ENCODE results near the gene SETD3. TPM values are rescaled to one million over a fixed set of nuclear protein-coding genes. Genes with fewer than 3 reads are reported as not detected.

The SETD3 gene
- total and polyA plus RNA-seq, 2 experiments from 2014 or later: 60.1 to 67.5 TPM

DNA sequence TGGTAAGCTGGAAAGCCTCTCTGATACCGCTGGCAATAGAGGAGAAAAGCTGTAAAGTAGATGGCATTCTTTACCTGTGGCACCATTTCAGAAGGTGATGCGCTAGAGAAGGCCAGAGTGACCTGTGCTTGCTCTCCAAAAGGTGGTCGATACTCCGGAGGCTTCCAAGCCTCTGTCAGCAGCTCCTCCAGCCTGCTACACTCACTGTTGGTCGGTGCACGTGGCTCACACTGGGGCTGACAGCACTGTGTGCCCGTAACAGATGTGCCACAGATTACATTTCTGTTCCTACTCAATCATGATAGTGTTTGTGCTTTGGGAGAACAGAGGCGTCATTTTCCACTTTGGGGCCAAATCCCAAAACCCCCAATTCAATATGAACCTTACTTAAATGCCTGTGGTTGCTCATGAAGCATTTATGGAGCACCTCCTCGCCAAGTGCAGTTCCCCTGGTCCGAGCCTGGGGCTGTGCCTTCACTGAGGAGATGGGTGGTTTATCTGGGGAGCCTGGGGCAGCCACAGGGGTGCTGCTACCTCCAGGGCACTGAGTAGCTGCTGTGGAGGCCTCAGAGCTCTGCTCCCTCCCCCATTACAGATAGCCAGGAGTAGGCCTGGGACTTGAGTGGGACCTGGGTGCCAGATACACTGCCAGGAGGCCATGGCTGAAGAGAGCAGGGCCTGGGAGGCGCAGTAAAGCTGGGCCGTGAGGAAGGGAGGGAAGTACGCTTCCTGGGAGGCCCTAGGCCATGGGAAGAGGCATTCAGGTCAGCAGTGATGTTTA lies 27.4 kb upstream of the SETD3 start:
- Histone ChIP-seq H3K36me3 (peaks cover 43% of the 10 kb centered on the region), H3K27ac (peak overlapping the region; percentile 36), H3K9me3 (ENCODE audit: low read depth) (no peaks in the 10 kb centered on the region), H3K4me1 (ENCODE audit: low read depth) (no peaks in the 10 kb centered on the region), H3K27me3 (no peaks in the 10 kb centered on the region), H3K4me3 (no peak overlapping the region)
- DNase-seq (ENCODE audit: low read depth in 1 of 2, low spot score in 1 of 2): no peak
- TF ChIP-seq CTCF (IDR thresholded peaks at IDR 0.05; ENCODE audit: low read depth, low read length): no peak

- no peaks in the 10 kb centered on the region for H3K9me3 ChIP-seq (ENCODE audit: low read depth)
- H3K27me3 ChIP-seq: no peaks in the 10 kb centered on the region
- no peak overlapping the region for H3K4me3 ChIP-seq
- H3K27ac ChIP-seq: no peak overlapping the region
- no peak for DNase-seq (ENCODE audit: low read depth in 1 of 2, low spot score in 1 of 2)
- no peaks in the 10 kb centered on the region for H3K4me1 ChIP-seq (ENCODE audit: low read depth)
- no peak for TF ChIP-seq CTCF (IDR thresholded peaks at IDR 0.05; ENCODE audit: low read depth, low read length)
- H3K36me3 ChIP-seq: peaks cover 61% of the 10 kb centered on the region
These were observed 25.6 kb upstream of the SETD3 start for GRCh38 chr14:99506276-99506675.

GRCh38 chr14:99505089-99505488 lies 24.4 kb upstream of the SETD3 start:
- Histone ChIP-seq H3K9me3 (ENCODE audit: low read depth) (no peaks in the 10 kb centered on the region), H3K4me3 (no peak overlapping the region), H3K27me3 (no peaks in the 10 kb centered on the region), H3K36me3 (peaks cover 73% of the 10 kb centered on the region), H3K27ac (no peak overlapping the region), H3K4me1 (ENCODE audit: low read depth) (no peaks in the 10 kb centered on the region)
- TF ChIP-seq CTCF (IDR thresholded peaks at IDR 0.05; ENCODE audit: low read depth, low read length): no peak
- DNase-seq (ENCODE audit: low read depth in 1 of 2, low spot score in 1 of 2): no peak

GRCh38 chr14:99503848-99504453 lies 23.3 kb upstream of the SETD3 start:
- no peaks in the 10 kb centered on the region for H3K4me1 ChIP-seq (ENCODE audit: low read depth)
- H3K36me3 ChIP-seq: peaks cover 73% of the 10 kb centered on the region
- H3K4me3 ChIP-seq: no peak overlapping the region
- no peak overlapping the region for H3K27ac ChIP-seq
- no peak for DNase-seq (ENCODE audit: low read depth in 1 of 2, low spot score in 1 of 2)
- no peak for TF ChIP-seq CTCF (IDR thresholded peaks at IDR 0.05; ENCODE audit: low read depth, low read length)
- H3K27me3 ChIP-seq: no peaks in the 10 kb centered on the region
- H3K9me3 ChIP-seq (ENCODE audit: low read depth): no peaks in the 10 kb centered on the region

DNA sequence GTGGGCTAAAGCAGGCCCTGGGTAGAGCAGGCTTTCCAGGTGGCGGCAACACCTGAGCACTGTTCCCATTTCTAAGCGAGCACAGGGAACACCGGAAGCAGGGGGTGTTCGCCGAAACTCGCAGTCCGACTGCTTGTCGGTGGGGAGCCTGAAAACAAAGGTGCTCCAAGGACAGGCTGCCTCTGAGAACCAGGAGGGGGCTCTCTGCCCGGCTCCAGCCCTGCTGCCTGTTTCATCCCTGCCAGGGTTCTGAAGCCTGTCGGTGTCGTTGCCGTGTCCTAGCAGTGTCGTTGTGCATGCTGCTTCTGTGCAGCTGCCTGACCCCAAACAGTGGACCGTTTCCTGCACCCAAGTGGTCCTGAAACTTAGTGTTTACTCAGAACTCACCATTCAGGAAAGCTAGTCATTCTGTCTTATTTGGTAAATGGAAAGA lies 22.3 kb upstream of the SETD3 start:
- DNase-seq (ENCODE audit: low read depth in 1 of 2, low spot score in 1 of 2): no peak
- Histone ChIP-seq H3K27ac (no peak overlapping the region), H3K9me3 (ENCODE audit: low read depth) (no peaks in the 10 kb centered on the region), H3K4me3 (no peak overlapping the region), H3K4me1 (ENCODE audit: low read depth) (no peaks in the 10 kb centered on the region), H3K36me3 (peaks cover 67% of the 10 kb centered on the region), H3K27me3 (no peaks in the 10 kb centered on the region)
- TF ChIP-seq CTCF (IDR thresholded peaks at IDR 0.05; ENCODE audit: low read depth, low read length): no peak

Data from cardiac muscle cell (in vitro differentiated cells and primary cell).